ENCODE results near the gene M1AP. TPM values are rescaled to one million over a fixed set of nuclear protein-coding genes. Genes with fewer than 3 reads are reported as not detected.
A peak's percentile ranks its signal among the peaks of the same experiment; 100 is the strongest.

The M1AP gene
- total and polyA plus RNA-seq, 2 donors, result 0.15 to 0.21 TPM

DNA sequence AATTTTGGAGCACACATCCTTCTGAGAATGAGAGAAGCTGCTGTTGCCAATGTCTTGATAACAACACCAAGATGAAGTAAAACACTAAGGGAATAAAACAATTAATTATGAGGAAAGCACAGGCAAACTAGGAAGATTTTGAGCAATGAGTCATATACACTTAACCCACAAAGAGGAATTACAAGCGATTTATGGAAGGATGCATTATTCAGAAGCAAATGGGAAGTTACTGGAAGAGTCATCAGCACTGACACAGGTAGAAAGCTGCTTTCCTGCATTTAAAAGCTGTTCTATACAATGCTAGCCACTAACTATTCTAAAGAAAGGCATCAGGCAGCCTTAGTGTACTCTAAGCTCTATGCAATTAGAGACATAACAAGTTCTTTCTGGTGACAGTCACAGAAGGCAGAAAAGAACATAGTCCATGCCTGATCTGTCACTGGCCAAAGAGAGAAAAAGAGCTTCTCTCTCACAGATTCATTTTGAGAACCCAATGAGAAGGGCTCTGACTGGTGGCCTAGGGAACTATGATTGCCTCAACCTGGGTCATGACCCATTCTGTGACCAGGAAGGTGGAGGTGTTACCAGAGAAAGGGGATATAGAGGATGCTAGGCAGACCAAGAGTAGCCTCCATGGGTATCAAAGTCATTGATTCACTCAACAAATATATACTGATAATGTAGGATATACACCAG lies 45.4 kb downstream of the M1AP start:
- no peak for DNase-seq (ENCODE audit: extremely low spot score)
- 59% methylated on average over 1 of the region's 1 CpG for WGBS
- Histone ChIP-seq H3K36me3 (ENCODE audit: insufficient read depth) (no peaks in the 10 kb centered on the region), H3K27ac (ENCODE audit: low read depth) (no peak overlapping the region), H3K4me1 (ENCODE audit: insufficient read depth) (no peaks in the 10 kb centered on the region), H3K4me3 (ENCODE audit: low read depth, low read length) (no peak overlapping the region)

DNA sequence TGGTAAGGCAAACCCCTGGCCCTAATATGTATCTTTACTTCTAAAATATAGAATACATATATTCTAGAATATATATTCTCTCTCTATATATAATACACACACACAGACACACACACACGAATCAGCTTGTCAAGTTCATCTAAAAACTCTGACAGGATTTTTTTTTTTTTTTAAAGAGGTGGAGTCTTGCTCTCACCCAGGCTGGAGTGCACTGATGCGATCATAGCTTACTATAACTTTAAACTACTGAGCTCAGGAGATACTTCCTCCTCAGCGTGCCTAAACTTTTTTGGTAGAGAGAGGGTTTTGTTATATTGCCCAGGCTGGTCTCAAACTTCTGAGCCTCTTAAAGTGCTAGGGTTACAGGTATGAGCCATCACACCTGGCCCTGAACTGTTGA lies 48.5 kb downstream of the M1AP start:
- no peak overlapping the region for H3K27ac ChIP-seq (ENCODE audit: low read depth)
- no peaks in the 10 kb centered on the region for H3K4me1 ChIP-seq (ENCODE audit: insufficient read depth)
- no peak overlapping the region for H3K4me3 ChIP-seq (ENCODE audit: low read depth, low read length)
- 54% methylated on average over 3 of the region's 3 CpGs for WGBS
- DNase-seq (ENCODE audit: extremely low spot score), result no peak
- no peaks in the 10 kb centered on the region for H3K36me3 ChIP-seq (ENCODE audit: insufficient read depth)

DNA sequence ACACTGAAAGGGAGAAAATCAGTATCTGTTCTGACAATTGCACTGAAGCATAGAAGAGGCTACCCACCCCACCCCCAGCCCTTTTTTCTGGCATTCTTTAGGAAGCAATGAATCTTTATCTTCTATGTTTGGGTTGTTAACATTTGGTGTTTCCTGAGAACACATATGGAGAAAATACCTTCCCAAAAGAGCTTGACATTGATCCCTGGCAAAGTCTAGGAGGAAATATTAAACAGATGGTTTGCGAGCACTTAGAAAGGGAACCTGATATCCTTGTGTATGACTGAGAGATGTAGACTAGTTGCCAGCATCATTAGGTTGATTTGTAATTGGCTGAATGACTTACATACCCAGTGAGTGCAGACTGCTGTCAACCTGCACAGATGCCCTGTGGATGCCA lies 50.7 kb downstream of the M1AP start:
- Histone ChIP-seq H3K36me3 (ENCODE audit: insufficient read depth) (no peaks in the 10 kb centered on the region), H3K4me1 (ENCODE audit: insufficient read depth) (no peaks in the 10 kb centered on the region), H3K4me3 (ENCODE audit: low read depth, low read length) (no peak overlapping the region), H3K27ac (ENCODE audit: low read depth) (no peak overlapping the region)
- WGBS, result 27% methylated on average over 1 of the region's 1 CpG
- no peak for DNase-seq (ENCODE audit: extremely low spot score)

DNA sequence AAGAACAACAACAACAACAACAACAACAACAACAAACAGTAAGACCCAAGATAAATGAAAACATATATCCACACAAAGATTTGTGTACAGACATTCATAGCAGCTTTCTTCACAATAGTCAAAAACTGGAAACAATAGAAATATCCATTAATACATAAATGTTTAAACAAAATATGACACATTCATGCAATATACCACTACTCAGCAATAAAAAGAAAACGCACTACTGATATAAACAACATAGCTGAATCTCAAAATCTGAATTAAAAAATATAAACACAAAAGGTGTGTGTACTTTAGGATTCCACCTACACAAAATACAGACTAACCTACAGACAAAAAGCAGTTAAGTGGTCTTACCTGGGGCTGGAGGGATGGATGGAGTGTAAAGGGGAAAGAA lies 51.5 kb downstream of the M1AP start:
- Histone ChIP-seq H3K36me3 (ENCODE audit: insufficient read depth) (no peaks in the 10 kb centered on the region), H3K4me1 (ENCODE audit: insufficient read depth) (no peaks in the 10 kb centered on the region), H3K27ac (ENCODE audit: low read depth) (no peak overlapping the region), H3K4me3 (ENCODE audit: low read depth, low read length) (no peak overlapping the region)
- no peak for DNase-seq (ENCODE audit: extremely low spot score)
- WGBS, result 34% methylated on average over 1 of the region's 1 CpG

DNA sequence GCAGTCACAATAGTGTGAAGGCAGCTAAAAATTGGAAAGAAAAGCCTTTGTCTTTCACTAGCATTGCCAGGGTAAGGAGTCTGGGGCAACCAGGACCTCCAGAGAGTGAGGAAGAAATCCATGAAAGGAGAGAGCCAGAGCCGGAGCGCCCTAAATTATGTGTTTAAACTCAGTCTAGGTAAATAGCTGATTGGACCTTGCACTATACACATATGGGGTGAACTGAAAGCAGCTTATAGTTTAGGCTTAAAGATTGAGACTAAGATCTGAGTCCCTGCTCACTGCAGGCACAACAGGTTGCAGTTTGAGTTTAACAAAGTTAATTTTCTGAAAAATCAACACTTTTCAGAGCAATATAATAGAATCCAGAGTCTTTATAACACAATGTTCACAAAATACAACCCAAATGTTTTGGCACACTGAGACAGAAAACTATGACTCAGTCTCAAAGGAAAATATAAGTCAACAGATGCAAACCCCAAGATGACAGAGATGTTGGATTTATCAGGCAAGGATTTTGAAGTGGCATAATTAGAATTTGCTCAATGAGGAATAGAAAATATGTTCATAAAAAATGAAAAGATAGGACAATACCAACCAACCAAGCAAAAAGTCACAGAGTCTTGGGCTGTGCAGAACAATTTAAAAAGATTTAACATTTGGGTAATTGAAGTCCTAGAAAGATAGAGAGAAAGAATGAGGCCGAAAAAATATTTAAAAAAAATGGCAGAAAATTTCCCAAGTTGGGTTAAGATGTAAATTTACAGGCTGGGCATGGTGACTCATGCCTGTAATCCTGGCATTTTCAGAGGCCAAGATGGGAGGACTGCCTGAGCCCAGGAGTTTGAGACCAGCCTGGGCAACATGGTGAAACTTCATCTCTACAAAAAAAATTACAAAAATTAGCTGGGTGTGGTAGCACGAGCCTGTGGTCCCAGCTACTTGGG lies 54.0 kb downstream of the M1AP start:
- DNase-seq (ENCODE audit: extremely low spot score), result no peak
- WGBS, result 73% methylated on average over 4 of the region's 4 CpGs

DNA sequence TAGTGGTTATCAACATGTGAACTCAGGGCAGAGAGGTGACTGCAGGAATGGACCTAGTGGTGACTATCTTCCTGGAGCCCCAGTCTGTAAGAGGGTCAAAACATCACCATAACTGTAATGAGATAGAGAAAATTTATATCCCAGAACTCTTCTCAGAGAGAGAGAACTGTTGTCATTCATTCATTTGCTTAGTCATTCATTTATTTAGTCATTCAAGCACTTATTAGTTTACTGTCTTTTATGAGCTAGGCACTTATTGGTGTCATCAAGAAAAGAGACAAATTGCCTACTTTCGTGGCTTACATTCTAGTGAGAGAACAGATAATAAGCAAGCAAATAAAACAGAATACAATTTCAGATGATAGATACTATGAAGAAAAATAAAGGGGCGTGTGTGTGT lies 59.5 kb downstream of the M1AP start:
- H3K4me1 ChIP-seq (ENCODE audit: insufficient read depth), result no peaks in the 10 kb centered on the region
- 61% methylated on average over 2 of the region's 2 CpGs for WGBS
- DNase-seq (ENCODE audit: extremely low spot score), result no peak
- H3K36me3 ChIP-seq (ENCODE audit: insufficient read depth), result no peaks in the 10 kb centered on the region
- H3K4me3 ChIP-seq (ENCODE audit: low read depth, low read length), result no peak overlapping the region
- no peak overlapping the region for H3K27ac ChIP-seq (ENCODE audit: low read depth)

More for the DNA sequence above, 54.0 kb downstream of the M1AP start:
- H3K27ac ChIP-seq (ENCODE audit: low read depth), result no peak overlapping the region
- H3K4me3 ChIP-seq (ENCODE audit: low read depth, low read length), result no peak overlapping the region
- no peaks in the 10 kb centered on the region for H3K4me1 ChIP-seq (ENCODE audit: insufficient read depth)
- no peaks in the 10 kb centered on the region for H3K36me3 ChIP-seq (ENCODE audit: insufficient read depth)

DNA sequence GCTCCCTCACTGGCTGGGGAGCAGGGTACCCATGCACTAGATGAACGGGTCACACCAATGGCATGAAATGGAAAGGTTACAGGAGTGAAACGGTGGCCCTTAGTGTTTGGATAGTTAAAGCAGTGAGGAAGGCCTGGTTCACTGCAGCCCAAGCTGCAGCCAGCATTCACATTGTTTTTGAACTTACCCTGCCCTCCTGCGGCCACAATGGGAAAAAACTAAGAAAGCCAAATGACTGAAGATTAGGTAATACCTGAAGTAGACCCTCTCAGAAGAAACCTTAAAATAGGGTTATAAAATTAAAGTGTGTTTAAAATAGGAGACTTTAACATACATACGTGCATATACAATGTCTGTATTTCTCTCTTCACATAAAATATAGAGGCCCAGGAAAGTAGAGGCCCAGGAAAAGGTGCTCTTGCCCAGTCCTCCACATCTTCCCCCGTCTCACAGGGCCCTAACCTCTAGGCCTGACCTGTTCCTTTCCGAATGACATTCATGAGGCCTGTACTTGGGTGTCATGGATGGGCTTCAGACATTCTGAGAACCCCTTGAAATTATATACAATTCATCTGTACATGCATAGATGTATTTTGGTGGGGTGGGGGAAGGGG lies 60.4 kb downstream of the M1AP start:
- 18% methylated on average over 6 of the region's 6 CpGs for WGBS
- Histone ChIP-seq H3K36me3 (ENCODE audit: insufficient read depth) (no peaks in the 10 kb centered on the region), H3K4me1 (ENCODE audit: insufficient read depth) (no peaks in the 10 kb centered on the region), H3K27ac (ENCODE audit: low read depth) (no peak overlapping the region), H3K4me3 (ENCODE audit: low read depth, low read length) (no peak overlapping the region)
- DNase-seq (ENCODE audit: extremely low spot score), result peak; percentile 50

DNA sequence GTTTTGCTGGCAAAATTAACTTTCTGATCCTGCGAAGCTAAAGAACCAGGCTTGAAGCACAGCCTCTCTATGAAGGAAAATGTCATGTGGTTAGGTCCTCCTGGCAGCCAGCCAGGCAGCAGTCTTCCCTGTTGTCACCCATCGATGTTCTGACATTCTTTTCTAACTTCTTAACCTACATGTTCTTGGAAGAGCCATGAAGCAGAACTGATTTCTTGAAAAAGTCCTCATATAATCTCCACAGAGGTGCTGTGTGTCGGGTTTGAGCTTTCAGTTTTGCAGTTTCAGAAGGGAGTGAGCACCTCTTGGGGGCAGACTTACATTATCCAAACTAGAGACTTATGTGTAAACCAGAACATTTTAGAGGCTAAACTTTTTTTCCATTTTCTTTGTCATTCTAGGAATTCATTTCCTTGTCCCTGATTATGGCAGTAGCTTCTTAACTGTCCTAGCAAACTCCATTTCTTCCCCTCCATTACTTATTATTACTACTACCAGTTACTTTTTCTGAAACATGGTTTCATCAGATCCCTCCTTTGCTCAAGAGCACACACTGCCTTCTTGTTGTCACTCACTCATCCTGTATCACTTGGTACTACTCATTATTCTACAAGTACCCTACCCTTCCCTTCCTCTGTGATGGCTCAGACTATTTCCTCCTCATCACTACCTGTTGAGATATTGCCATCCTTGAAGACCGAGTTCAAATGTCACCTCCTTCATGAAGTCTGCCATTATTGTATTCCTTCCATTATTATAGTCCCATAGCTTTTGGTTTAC lies 62.5 kb downstream of the M1AP start:
- no peak overlapping the region for H3K27ac ChIP-seq (ENCODE audit: low read depth)
- no peaks in the 10 kb centered on the region for H3K4me1 ChIP-seq (ENCODE audit: insufficient read depth)
- no peaks in the 10 kb centered on the region for H3K36me3 ChIP-seq (ENCODE audit: insufficient read depth)
- 50% methylated on average over 4 of the region's 4 CpGs for WGBS
- no peak overlapping the region for H3K4me3 ChIP-seq (ENCODE audit: low read depth, low read length)
- DNase-seq (ENCODE audit: extremely low spot score), result no peak

DNA sequence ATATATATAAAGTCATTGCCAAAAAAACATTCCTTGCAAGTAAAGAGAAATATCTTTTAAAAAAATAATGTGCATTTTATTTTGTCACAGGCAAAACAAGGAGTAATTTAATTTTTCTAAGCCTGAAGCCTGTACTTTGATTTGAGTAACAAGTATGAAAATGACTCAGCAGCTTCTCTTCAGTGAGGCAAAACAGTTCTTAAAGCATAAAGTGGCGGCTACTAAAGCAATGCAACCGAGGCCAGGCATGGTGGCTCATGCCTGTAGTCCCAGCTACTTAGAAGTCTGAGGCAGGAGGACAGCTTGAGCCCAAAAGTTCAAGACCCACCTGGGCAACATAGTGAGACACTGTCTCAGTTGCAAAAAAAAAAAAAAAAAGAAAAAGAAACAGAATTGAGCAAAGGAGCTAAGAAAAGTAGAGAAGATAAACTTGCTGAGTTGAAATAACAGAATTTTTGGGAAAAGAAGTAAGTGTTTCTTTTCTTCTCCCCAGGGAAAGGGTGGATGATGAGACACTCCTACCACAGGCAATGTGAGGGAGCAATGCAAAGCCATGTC lies 64.0 kb downstream of the M1AP start:
- WGBS, result 62% methylated on average over 2 of the region's 2 CpGs
- Histone ChIP-seq H3K36me3 (ENCODE audit: insufficient read depth) (no peaks in the 10 kb centered on the region), H3K4me1 (ENCODE audit: insufficient read depth) (no peaks in the 10 kb centered on the region), H3K4me3 (ENCODE audit: low read depth, low read length) (no peak overlapping the region), H3K27ac (ENCODE audit: low read depth) (no peak overlapping the region)
- no peak for DNase-seq (ENCODE audit: extremely low spot score)

DNA sequence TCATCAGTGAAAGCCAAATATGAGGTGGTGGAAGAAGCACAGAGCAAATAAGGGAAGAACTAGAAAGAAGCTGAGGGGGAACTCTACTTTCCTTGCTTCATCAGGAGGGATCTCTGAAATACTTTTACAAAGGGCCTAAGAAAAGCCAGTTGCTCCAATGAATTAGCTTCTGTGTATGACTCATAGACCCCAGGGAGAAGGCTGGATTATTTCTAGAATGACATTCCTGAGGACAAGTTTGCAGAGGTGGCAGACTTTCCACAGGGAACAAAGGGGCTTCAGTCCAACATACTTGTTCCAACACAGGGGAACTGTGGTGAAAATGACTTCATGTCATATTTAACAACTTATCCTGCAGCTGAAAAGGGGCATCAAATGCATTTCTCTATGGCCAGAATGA lies 64.6 kb downstream of the M1AP start:
- no peak for DNase-seq (ENCODE audit: extremely low spot score)
- no peaks in the 10 kb centered on the region for H3K36me3 ChIP-seq (ENCODE audit: insufficient read depth)
- no peak overlapping the region for H3K27ac ChIP-seq (ENCODE audit: low read depth)
- H3K4me3 ChIP-seq (ENCODE audit: low read depth, low read length), result no peak overlapping the region
- no peaks in the 10 kb centered on the region for H3K4me1 ChIP-seq (ENCODE audit: insufficient read depth)

DNA sequence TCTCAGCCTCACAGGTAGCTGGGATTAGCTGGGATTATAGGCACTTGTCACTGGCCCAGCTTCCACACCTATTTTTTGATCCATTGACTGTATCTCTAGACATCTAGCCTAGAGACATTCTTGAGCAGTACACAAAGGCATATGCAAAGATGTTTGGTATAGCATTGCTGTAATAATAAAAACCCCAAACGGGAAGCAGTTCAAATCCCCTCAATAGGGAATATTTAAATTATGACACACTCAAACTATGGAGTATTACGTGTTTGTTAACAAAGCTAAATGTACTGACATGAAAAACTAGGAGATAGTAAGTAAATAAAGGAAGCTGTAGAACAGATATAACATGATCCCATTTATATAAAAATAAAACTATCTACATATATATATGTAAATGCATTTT lies 65.9 kb downstream of the M1AP start:
- Histone ChIP-seq H3K4me3 (ENCODE audit: low read depth, low read length) (no peak overlapping the region), H3K36me3 (ENCODE audit: insufficient read depth) (no peaks in the 10 kb centered on the region), H3K27ac (ENCODE audit: low read depth) (no peak overlapping the region), H3K4me1 (ENCODE audit: insufficient read depth) (no peaks in the 10 kb centered on the region)
- no peak for DNase-seq (ENCODE audit: extremely low spot score)
- WGBS, result 68% methylated on average over 2 of the region's 2 CpGs

DNA sequence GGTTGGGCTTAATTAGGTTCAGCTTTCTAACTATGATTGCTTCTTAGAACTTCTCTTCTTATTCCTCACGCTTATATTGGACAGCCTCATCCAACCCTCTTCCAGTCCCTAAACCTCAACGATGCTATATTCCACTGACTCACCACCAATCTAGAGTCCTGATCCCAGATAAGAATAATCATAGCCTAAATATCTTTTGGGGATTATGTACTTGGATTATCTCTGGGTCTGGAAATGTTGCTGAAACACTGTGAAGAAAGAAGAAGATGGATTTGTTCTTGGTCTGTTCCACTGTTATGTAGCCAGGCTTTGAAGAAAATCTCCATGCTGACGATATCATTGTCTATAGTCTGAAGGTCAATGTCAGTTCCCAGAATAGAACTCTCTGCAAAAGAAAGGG lies 66.7 kb downstream of the M1AP start:
- no peaks in the 10 kb centered on the region for H3K36me3 ChIP-seq (ENCODE audit: insufficient read depth)
- no peaks in the 10 kb centered on the region for H3K4me1 ChIP-seq (ENCODE audit: insufficient read depth)
- DNase-seq (ENCODE audit: extremely low spot score), result no peak
- 64% methylated on average over 3 of the region's 3 CpGs for WGBS
- H3K4me3 ChIP-seq (ENCODE audit: low read depth, low read length), result no peak overlapping the region
- H3K27ac ChIP-seq (ENCODE audit: low read depth), result no peak overlapping the region

DNA sequence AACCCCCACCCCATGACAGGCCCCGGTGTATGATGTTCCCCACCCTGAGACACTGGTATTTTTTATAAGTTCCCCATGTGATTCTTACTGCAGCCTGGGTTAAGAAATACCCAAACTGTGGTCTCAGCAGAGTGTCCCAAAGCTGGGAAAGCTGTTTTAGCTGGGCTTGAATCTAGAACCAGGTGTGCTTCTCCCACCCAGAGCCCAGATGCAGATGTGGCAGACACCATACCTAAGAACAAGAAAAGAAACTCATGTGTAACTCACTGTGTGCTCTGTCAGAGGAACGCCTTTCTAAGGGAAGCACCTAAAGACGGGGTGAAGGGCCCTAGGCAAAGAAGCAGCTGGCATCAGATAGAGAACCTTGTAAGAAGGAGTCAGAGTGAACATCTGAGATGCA lies 69.7 kb downstream of the M1AP start:
- no peak overlapping the region for H3K27ac ChIP-seq (ENCODE audit: low read depth)
- H3K36me3 ChIP-seq (ENCODE audit: insufficient read depth), result no peaks in the 10 kb centered on the region
- WGBS, result 81% methylated on average over 3 of the region's 3 CpGs
- DNase-seq (ENCODE audit: extremely low spot score), result no peak
- H3K4me1 ChIP-seq (ENCODE audit: insufficient read depth), result no peaks in the 10 kb centered on the region
- H3K4me3 ChIP-seq (ENCODE audit: low read depth, low read length), result no peak overlapping the region

Data from urinary bladder (tissue), 4 donors.